GM18907 (cell line): ENCODE data around the gene LEPROT.

Experiments used
- ATAC-seq: cut with Tn5 transposase; IDR thresholded peaks from one replicate; pipeline ENCODE4 v1.9.1; 2021; ENCODE audit warnings: mild to moderate bottlenecking, moderate library complexity; ENCODE audit not compliant: unreplicated experiment

The LEPROT gene

GRCh38 chr1:65471861-65472332, 51.4 kb downstream of the LEPROT start:
- no peak for ATAC-seq

GRCh38 chr1:65476327-65476726, 55.9 kb downstream of the LEPROT start:
- no peak for ATAC-seq

GRCh38 chr1:65477414-65478378, 57.2 kb downstream of the LEPROT start:
- no peak for ATAC-seq

- no peak for ATAC-seq
These were observed 58.0 kb downstream of the LEPROT start for GRCh38 chr1:65478379-65479026.

- no peak for ATAC-seq
These were observed 59.2 kb downstream of the LEPROT start for GRCh38 chr1:65479554-65480204.

GRCh38 chr1:65480684-65481405, 60.4 kb downstream of the LEPROT start:
- ATAC-seq, result no peak

GRCh38 chr1:65483993-65484754, 63.7 kb downstream of the LEPROT start:
- ATAC-seq, result no peak
